Spleen (tissue), 7 donors: ENCODE data around the gene CYP2C18.

Experiments
- POLR2A ChIP-seq, 3 donors: fragments of 450-650 bp; IDR thresholded peaks; one replicate each; pipeline ENCODE4 v1.5.1; 2017; ENCODE audit warnings: antibody characterized with exemption in 3 of 3, mild to moderate bottlenecking in 1 of 3
- POLR2AphosphoS5 ChIP-seq, 3 donors: sonication (generic); formaldehyde crosslinking; IDR thresholded peaks; one replicate each; pipeline ENCODE4 v1.5.1; 2017; ENCODE audit warnings: antibody characterized with exemption in 3 of 3
- TF ChIP-seq, protein P1 (sequence below), 11 experiments: fragments of 200-600 bp in 7 of 11; fragments of 450-650 bp in 4 of 11; sonication (generic) in 4 of 11; IDR thresholded peaks in 8 of 11; conservative IDR thresholded peaks in 3 of 11; 1 replicate in 7 of 11; 2 replicates in 4 of 11; pipeline versions ENCODE4 v1.4.0 to v1.8.0; 2016 to 2021; ENCODE audit warnings: antibody characterized with exemption in 11 of 11, inconsistent platforms in 4 of 11, mild to moderate bottlenecking in 1 of 11
- donor health status: DM: no; HTN: no; CAD: no; lungs with moderate emphysema.
- donor health status: DM: no; HTN: no; CAD: no.
- donor health status: DM: no; HTN: no; CAD: no.

GRCh38 chr10:94757916-94758315 lies 74.4 kb downstream of the CYP2C18 start:
- TF ChIP-seq, protein P1, sequence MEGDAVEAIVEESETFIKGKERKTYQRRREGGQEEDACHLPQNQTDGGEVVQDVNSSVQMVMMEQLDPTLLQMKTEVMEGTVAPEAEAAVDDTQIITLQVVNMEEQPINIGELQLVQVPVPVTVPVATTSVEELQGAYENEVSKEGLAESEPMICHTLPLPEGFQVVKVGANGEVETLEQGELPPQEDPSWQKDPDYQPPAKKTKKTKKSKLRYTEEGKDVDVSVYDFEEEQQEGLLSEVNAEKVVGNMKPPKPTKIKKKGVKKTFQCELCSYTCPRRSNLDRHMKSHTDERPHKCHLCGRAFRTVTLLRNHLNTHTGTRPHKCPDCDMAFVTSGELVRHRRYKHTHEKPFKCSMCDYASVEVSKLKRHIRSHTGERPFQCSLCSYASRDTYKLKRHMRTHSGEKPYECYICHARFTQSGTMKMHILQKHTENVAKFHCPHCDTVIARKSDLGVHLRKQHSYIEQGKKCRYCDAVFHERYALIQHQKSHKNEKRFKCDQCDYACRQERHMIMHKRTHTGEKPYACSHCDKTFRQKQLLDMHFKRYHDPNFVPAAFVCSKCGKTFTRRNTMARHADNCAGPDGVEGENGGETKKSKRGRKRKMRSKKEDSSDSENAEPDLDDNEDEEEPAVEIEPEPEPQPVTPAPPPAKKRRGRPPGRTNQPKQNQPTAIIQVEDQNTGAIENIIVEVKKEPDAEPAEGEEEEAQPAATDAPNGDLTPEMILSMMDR (IDR thresholded peaks at IDR 0.05 in 8 of 11, conservative IDR thresholded peaks at IDR 0.05 in 3 of 11) = no peak
- TF ChIP-seq POLR2A (IDR thresholded peaks at IDR 0.05) (no peak), POLR2AphosphoS5 (IDR thresholded peaks at IDR 0.05) (no peak)
